KOPT-K1 (cell line): ENCODE data around the gene SPDYE4.

Source experiments
- H3K27ac ChIP-seq: fragments of 200-600 bp; sonication (generic); 2 replicates; pipeline ENCODE4 v1.5.1; 2016; ENCODE audit warnings: antibody characterized with exemption, mild to moderate bottlenecking, low read depth, low read length; ENCODE audit not compliant: poor library complexity, severe bottlenecking
- H3K36me3 ChIP-seq: fragments of 200-600 bp; sonication (generic); 2 replicates; pipeline ENCODE4 v1.5.1; 2017; ENCODE audit warnings: antibody characterized with exemption, mild to moderate bottlenecking, low read length, moderate library complexity; ENCODE audit not compliant: insufficient read depth
- H3K9me3 ChIP-seq: fragments of 200-600 bp; sonication (generic); 2 replicates; pipeline ENCODE4 v1.5.1; 2017; ENCODE audit warnings: antibody characterized with exemption, low read length, mild to moderate bottlenecking; ENCODE audit not compliant: insufficient read depth, poor library complexity, severe bottlenecking

SPDYE4 gene

GRCh38 chr17:8793649-8794048 lies 35.3 kb upstream of the SPDYE4 start:
- no peaks in the 10 kb centered on the region for H3K36me3 ChIP-seq
- no peak overlapping the region for H3K27ac ChIP-seq
- H3K9me3 ChIP-seq, result peaks cover 10% of the 10 kb centered on the region

GRCh38 chr17:8792646-8793045 lies 34.3 kb upstream of the SPDYE4 start:
- H3K9me3 ChIP-seq, result peaks cover 10% of the 10 kb centered on the region
- no peaks in the 10 kb centered on the region for H3K36me3 ChIP-seq
- H3K27ac ChIP-seq, result no peak overlapping the region

DNA sequence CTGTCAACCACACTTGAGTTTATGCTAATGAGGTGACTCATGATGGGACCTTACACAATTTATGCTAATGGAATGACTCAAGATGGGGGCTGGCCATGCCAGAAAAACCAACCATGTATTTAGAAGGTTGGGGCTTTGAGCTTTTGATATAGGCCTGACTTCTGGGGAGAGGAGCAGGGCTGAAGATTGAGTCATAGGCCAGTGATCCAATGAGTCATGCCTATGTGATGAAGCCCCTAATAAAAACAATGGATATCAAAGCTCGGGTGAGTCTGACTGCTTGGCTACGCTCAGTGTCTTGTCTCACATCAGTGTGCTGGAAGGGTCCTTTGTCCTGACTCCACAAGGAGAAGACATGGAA lies 33.5 kb upstream of the SPDYE4 start:
- Histone ChIP-seq H3K9me3 (peaks cover 10% of the 10 kb centered on the region), H3K27ac (no peak overlapping the region), H3K36me3 (no peaks in the 10 kb centered on the region)

GRCh38 chr17:8791248-8791909 lies 33.0 kb upstream of the SPDYE4 start:
- Histone ChIP-seq H3K36me3 (no peaks in the 10 kb centered on the region), H3K27ac (no peak overlapping the region), H3K9me3 (peaks cover 10% of the 10 kb centered on the region)

- Histone ChIP-seq H3K36me3 (no peaks in the 10 kb centered on the region), H3K9me3 (peaks cover 10% of the 10 kb centered on the region), H3K27ac (no peak overlapping the region)
Observed at GRCh38 chr17:8789743-8790142, 31.4 kb upstream of the SPDYE4 start.

DNA sequence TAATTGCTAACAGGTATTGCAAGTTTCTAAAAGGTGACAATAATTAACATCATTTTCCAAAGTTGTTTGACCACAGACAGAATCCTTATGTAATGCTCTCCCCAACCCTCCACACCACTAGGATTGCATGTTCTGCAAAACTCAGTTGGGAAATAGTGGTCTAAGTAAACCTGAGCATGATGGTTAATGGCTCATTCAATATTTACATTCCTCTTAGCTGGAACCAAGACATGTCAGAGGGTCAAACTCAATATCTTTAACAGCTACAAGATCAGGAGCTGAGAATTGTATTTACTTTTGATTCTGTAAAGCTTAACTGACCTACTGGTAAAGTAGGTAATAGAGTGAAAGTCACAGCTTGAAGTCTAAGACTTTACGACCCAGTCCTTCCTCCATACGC lies 30.7 kb upstream of the SPDYE4 start:
- H3K9me3 ChIP-seq, result peaks cover 10% of the 10 kb centered on the region
- no peak overlapping the region for H3K27ac ChIP-seq
- no peaks in the 10 kb centered on the region for H3K36me3 ChIP-seq

DNA sequence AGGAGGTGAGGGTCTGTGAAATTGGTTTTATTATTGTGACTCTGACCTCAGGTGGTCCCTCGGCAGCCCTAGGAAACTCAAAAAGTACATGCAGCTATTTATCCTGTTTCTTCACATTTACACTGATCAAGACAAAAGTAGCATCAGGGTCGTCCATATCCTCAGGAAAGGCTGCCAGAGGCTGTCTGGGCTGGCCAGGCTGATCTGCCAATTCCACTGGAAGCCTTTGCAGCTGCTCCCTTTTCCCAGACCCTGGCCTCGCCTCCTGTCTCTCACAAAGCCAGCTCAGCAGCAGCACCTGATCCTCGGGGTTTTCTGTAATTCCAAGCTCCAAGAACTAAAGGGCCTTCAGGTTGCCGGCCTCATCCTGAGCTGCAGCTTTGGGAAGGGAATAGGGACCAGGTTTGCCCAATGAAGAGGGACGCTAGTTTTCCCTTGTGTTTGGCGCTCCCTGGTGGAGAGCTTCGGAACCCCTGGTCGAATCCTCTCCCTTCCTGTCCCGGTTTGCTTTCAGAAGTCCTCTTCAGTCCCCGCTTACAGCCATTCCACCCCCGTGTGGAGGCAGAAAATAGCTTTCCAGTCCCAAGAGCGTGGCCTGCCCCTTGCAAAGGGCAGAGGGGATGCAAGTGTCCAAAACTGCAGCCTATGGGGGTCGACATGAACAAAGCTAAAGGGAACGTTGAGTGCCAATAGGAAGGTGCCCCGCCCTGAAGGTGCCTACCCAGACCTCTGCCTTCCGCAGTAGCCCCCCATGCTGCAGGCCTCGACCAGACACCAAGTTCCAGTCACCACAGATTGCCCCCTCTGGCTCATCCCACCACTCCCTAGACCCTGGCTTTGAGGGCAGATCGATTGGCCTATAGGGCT lies 27.4 kb upstream of the SPDYE4 start:
- Histone ChIP-seq H3K36me3 (no peaks in the 10 kb centered on the region), H3K9me3 (no peaks in the 10 kb centered on the region), H3K27ac (no peak overlapping the region)

GRCh38 chr17:8782176-8782575 lies 23.8 kb upstream of the SPDYE4 start:
- Histone ChIP-seq H3K36me3 (no peaks in the 10 kb centered on the region), H3K9me3 (no peaks in the 10 kb centered on the region), H3K27ac (no peak overlapping the region)

DNA sequence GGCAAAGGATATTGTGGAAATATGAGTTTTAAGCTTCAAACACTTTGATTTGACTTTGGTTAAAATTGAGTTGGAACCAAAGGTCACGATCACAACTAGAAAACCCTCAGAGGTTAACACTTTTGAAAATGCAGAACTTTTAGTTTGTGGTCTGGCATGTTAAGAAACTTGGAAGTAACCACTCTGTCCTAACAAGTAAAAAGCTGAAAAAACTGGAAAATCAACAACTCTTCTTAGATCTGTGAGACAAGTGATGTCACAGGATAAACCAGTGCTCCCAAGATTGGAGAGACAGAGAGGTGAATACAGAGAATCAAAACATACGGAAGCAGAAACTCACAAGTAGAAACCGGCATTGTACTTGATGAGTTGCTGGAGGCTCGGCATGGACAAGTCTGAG lies 23.4 kb upstream of the SPDYE4 start:
- no peaks in the 10 kb centered on the region for H3K36me3 ChIP-seq
- H3K9me3 ChIP-seq, result no peaks in the 10 kb centered on the region
- no peak overlapping the region for H3K27ac ChIP-seq

- H3K36me3 ChIP-seq, result no peaks in the 10 kb centered on the region
Observed at GRCh38 chr17:8776881-8777280, 18.5 kb upstream of the SPDYE4 start.

GRCh38 chr17:8776248-8776647 lies 17.9 kb upstream of the SPDYE4 start:
- peaks cover 6% of the 10 kb centered on the region for H3K9me3 ChIP-seq
- H3K27ac ChIP-seq, result no peak overlapping the region
- H3K36me3 ChIP-seq, result no peaks in the 10 kb centered on the region

More at GRCh38 chr17:8776881-8777280, 18.5 kb upstream of the SPDYE4 start:
- H3K27ac ChIP-seq, result no peak overlapping the region
- peaks cover 6% of the 10 kb centered on the region for H3K9me3 ChIP-seq

DNA sequence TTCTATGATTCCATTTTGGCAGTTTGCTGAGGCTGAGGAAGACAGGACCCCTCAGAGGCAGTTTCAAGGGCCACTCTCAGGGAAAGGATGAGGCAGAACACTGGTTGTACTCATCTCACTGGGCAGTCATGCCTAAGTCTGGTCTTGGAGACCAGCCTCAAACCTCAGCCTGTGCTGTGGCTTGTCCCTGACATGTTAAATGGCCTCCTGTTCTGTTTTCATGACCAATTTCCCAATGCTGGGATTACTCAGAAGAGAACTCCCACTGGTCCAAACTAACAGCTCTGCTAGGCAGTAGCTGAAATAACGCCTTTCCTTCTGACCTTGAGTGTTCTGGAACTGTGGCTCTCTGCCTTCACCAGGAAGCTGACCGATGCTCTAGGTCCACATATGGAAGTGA lies 8.4 kb upstream of the SPDYE4 start:
- H3K9me3 ChIP-seq, result no peaks in the 10 kb centered on the region
- no peaks in the 10 kb centered on the region for H3K36me3 ChIP-seq
- no peak overlapping the region for H3K27ac ChIP-seq

DNA sequence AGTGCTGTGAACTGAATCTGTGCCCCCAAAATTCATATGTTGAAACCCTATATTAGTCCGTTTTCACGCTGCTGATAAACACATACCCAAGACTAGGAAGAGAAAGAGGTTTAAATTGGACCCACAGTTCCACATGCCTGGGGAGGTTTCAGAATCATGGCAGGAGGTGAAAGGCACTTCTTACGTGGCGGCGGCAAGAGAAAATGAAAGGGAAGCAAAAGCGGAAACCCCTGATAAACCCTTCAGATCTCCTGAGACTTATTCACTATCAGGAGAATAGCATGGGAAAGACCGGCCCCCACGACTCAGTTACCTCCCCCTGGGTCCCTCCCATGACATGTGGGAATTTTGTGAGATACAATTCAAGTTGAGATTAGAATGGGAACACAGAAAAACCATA lies 3.7 kb upstream of the SPDYE4 start:
- H3K36me3 ChIP-seq, result no peaks in the 10 kb centered on the region
- no peak overlapping the region for H3K27ac ChIP-seq
- no peaks in the 10 kb centered on the region for H3K9me3 ChIP-seq

- Histone ChIP-seq H3K36me3 (no peaks in the 10 kb centered on the region), H3K27ac (no peak overlapping the region), H3K9me3 (no peaks in the 10 kb centered on the region)
Observed at GRCh38 chr17:8757189-8757588, 1.2 kb downstream of the SPDYE4 start.

DNA sequence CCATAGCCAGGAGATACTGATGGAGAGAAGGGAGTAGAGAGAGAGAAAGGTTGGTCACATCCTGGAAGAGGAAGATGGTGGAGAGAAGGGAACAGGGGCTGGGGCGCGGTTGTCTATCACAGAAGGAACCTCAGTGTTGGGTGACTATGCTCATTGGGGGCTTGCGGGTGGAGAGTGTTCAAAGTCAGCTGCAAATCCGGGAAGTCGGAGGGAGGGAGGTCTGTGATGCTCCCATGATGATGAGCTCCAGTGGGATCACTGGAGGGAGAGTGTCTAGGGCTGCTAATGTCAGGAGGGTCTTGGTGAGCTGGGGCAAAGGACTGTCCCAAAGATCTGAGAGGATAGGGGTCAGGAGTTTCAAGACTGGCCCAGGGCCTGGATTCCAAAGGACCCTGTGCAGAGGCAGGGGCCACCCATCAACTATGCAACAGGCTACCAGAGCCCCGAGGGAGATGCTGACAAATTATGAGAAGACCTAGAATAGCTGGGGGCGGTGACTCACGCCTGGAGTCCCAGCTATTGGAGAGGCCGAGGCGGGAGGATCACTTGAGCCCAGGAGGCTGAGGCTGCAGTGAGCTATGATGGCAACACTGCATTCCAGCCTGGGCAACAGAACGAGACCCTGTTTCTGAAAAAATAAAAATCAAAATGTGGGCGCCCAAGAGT lies 2.6 kb downstream of the SPDYE4 start:
- Histone ChIP-seq H3K27ac (no peak overlapping the region), H3K36me3 (no peaks in the 10 kb centered on the region), H3K9me3 (no peaks in the 10 kb centered on the region)
